ENCODE measurements around the gene ATP1B2. TPM values are rescaled to one million over a fixed set of nuclear protein-coding genes. Genes with fewer than 3 reads are reported as not detected.

Gene ATP1B2
- total and polyA plus RNA-seq, 8 donors = 0.12 to 0.90 (median 0.55) TPM; not detected in 3

GRCh38 chr17:7651665-7652387 is 1.1 kb downstream of the ATP1B2 start:
- Histone ChIP-seq H3K9me3 (no peaks in the 10 kb centered on the region), H3K27ac (peak overlapping the region in 4 of 5 donors; percentile 3 to 80 (median 36)), H3K4me3 (peak overlapping the region; percentile 45 to 67 (median 54)), H3K27me3 (peaks cover 0 to 52% (median 28%) of the 10 kb centered on the region in 3 donors), H3K36me3 (no peaks in the 10 kb centered on the region), H3K4me1 (peaks cover 18 to 27% (median 20%) of the 10 kb centered on the region in 4 donors)
- DNase-seq = peak in 1 of 2 donors; percentile 89
- WGBS, 5 donors = 4 to 8% (median 6%) methylated on average over 29 to 54 of the region's 54 CpGs
- TF ChIP-seq EP300 (IDR thresholded peaks at IDR 0.05) = no peak
- no peak for TF ChIP-seq POLR2AphosphoS5 (IDR thresholded peaks at IDR 0.05)
- TF ChIP-seq POLR2A (IDR thresholded peaks at IDR 0.05) = no peak
- TF ChIP-seq, protein P1, sequence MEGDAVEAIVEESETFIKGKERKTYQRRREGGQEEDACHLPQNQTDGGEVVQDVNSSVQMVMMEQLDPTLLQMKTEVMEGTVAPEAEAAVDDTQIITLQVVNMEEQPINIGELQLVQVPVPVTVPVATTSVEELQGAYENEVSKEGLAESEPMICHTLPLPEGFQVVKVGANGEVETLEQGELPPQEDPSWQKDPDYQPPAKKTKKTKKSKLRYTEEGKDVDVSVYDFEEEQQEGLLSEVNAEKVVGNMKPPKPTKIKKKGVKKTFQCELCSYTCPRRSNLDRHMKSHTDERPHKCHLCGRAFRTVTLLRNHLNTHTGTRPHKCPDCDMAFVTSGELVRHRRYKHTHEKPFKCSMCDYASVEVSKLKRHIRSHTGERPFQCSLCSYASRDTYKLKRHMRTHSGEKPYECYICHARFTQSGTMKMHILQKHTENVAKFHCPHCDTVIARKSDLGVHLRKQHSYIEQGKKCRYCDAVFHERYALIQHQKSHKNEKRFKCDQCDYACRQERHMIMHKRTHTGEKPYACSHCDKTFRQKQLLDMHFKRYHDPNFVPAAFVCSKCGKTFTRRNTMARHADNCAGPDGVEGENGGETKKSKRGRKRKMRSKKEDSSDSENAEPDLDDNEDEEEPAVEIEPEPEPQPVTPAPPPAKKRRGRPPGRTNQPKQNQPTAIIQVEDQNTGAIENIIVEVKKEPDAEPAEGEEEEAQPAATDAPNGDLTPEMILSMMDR (IDR thresholded peaks at IDR 0.05) = no peak
- intact Hi-C loops (cut with DNase I; ENCODE audit: low total_unique reads) = no loop called here

GRCh38 chr17:7652388-7653356 is 1.9 kb downstream of the ATP1B2 start:
- no peak overlapping the region for H3K4me3 ChIP-seq
- no peaks in the 10 kb centered on the region for H3K9me3 ChIP-seq
- peaks cover 18 to 33% (median 23%) of the 10 kb centered on the region in 4 donors for H3K4me1 ChIP-seq
- TF ChIP-seq POLR2AphosphoS5 (IDR thresholded peaks at IDR 0.05) (no peak), EP300 (IDR thresholded peaks at IDR 0.05) (no peak)
- intact Hi-C loops (cut with DNase I; ENCODE audit: low total_unique reads) = no loop called here
- peak in 1 of 2 donors; percentile 44 for DNase-seq
- 51 to 65% (median 61%) methylated on average over 12 of the region's 12 CpGs for WGBS, 5 donors
- H3K36me3 ChIP-seq = no peaks in the 10 kb centered on the region
- peaks cover 0 to 52% (median 28%) of the 10 kb centered on the region in 3 donors for H3K27me3 ChIP-seq
- H3K27ac ChIP-seq = peak overlapping the region in 1 of 5 donors; percentile 80

GRCh38 chr17:7654832-7655540 is 4.3 kb downstream of the ATP1B2 start:
- intact Hi-C loops (cut with DNase I; ENCODE audit: low total_unique reads) = no loop called here
- H3K9me3 ChIP-seq = no peaks in the 10 kb centered on the region
- no peak overlapping the region for H3K27ac ChIP-seq
- 75 to 83% (median 80%) methylated on average over 16 of the region's 16 CpGs for WGBS, 5 donors
- peaks cover 18 to 31% (median 22%) of the 10 kb centered on the region in 4 donors for H3K4me1 ChIP-seq
- H3K27me3 ChIP-seq = peaks cover 0 to 34% (median 24%) of the 10 kb centered on the region in 3 donors
- TF ChIP-seq POLR2AphosphoS5 (IDR thresholded peaks at IDR 0.05) (no peak), POLR2A (IDR thresholded peaks at IDR 0.05) (no peak), EP300 (IDR thresholded peaks at IDR 0.05) (no peak)
- TF ChIP-seq, protein P1 (IDR thresholded peaks at IDR 0.05) = no peak
- DNase-seq = peak in 1 of 2 donors; percentile 35
- no peaks in the 10 kb centered on the region for H3K36me3 ChIP-seq
- H3K4me3 ChIP-seq = no peak overlapping the region

- WGBS, 5 donors = 88 to 92% (median 89%) methylated on average over 17 of the region's 17 CpGs
- no peak for DNase-seq
- H3K27ac ChIP-seq = no peak overlapping the region
- TF ChIP-seq EP300 (IDR thresholded peaks at IDR 0.05) (no peak), POLR2AphosphoS5 (IDR thresholded peaks at IDR 0.05) (no peak), POLR2A (IDR thresholded peaks at IDR 0.05) (no peak)
- TF ChIP-seq, protein P1 (IDR thresholded peaks at IDR 0.05) = no peak
- peaks cover 14 to 26% (median 18%) of the 10 kb centered on the region in 4 donors for H3K4me1 ChIP-seq
- no peak overlapping the region for H3K4me3 ChIP-seq
- no peaks in the 10 kb centered on the region for H3K9me3 ChIP-seq
- H3K36me3 ChIP-seq = no peaks in the 10 kb centered on the region
- H3K27me3 ChIP-seq = peaks cover 0 to 29% (median 19%) of the 10 kb centered on the region in 3 donors
- intact Hi-C loops (cut with DNase I; ENCODE audit: low total_unique reads) = no loop called here
These were observed 4.8 kb downstream of the ATP1B2 start for GRCh38 chr17:7655541-7655840.

Data from stomach (tissue), 9 donors.